ENCODE measurements around the gene MESP1.

MESP1 gene

DNA sequence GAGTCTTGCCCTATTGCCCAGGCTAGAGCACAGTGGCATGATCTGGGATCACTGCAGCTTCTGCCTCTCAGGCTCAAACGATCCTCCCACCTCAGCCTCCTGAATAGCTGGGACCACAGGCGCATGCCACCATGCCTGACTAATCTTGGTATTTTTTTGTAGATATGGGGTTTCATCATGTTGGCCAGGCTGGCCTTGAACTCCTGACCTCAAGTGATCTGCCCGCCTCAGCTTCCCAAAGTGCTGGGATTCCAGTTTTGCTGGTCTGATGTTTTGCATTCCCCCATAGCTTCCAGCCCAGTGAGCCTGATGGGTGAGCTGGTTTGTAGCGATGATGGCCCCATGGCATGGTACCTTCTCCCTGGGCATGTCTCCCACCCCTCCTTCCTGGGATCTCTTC is 4.7 kb upstream of the MESP1 start:
- no peak for DNase-seq

DNA sequence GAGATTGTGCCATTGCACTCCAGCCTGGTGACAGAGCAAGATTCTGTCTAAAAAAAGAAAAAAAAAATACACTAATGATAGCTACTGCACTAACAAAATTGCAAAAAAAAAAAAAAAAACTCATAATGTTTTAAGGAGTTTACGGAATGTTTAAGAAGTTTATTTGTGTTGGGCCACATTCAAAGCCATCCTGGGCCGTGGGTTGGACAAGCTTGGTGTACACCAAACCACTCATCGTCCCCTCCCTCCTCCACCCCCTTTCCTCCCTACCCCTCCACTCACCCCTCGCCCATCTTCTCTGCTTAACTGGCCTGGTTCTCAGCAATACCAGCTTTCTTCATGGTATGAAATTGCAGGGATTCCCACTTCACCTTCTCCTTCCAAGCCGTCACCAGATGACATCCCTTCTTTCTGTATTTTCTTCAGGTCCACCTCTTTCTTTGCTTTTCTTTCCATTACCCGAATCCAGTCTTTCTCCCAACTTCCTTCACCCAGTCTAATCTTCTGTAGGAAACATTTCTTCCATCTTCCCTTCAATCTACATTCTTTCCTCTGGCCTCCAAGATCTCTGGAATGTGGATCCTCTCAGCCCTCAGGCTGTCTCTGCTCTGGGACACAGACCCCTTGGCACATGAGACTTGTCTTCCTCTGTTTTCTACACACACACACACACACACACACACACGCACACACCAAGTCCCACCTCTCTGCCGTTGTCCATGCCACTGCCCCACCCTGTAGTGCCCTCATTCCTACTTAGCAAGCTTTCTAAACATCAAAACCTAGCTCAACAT is 3.5 kb upstream of the MESP1 start:
- DNase-seq = no peak

DNA sequence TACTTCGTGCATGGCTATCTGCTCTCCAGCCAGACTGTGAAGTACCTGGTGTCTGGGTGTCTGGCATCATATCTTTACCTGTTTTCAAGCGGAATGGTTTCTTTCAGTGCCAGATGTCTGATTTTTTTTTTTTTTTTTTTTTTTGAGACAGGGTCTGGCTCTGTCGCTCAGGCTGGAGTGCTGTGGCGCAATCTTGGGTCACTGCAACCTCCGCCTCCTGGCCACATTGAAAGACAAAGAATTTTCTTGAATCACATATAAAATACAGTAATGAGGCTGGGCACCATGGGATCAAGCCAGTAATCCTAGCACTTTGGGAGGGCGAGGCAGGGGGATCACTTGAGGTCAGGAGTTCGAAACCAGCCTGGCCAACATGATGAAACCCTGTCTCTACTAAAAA is 2.8 kb upstream of the MESP1 start:
- no peak for DNase-seq

GRCh38 chr15:89751748-89752147 is 699 bp upstream of the MESP1 start:
- DNase-seq = no peak

GRCh38 chr15:89749951-89750559 is 994 bp downstream of the MESP1 start:
- peak; percentile 6 for DNase-seq

- no peak for DNase-seq
Measured at GRCh38 chr15:89749526-89749925, 1.5 kb downstream of the MESP1 start.

DNA sequence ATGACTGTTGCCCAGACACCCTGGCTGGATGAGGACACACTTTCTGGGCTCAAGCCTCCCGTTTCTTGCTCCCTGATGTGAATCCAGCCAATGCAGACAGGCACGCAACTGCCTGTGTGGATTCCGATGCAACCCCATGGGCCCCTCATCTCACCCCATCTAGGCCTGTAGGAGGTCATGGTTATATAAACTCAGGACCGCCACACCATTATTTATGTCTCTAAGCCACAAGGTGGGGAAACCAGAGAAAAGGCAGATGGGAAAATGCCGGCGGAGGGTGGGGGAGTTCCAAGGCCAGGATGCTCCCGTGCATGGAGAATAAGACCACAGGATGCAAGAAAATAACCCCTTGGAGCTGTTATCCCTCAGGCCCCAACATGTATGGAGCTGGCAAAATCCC is 2.0 kb downstream of the MESP1 start:
- no peak for DNase-seq

DNA sequence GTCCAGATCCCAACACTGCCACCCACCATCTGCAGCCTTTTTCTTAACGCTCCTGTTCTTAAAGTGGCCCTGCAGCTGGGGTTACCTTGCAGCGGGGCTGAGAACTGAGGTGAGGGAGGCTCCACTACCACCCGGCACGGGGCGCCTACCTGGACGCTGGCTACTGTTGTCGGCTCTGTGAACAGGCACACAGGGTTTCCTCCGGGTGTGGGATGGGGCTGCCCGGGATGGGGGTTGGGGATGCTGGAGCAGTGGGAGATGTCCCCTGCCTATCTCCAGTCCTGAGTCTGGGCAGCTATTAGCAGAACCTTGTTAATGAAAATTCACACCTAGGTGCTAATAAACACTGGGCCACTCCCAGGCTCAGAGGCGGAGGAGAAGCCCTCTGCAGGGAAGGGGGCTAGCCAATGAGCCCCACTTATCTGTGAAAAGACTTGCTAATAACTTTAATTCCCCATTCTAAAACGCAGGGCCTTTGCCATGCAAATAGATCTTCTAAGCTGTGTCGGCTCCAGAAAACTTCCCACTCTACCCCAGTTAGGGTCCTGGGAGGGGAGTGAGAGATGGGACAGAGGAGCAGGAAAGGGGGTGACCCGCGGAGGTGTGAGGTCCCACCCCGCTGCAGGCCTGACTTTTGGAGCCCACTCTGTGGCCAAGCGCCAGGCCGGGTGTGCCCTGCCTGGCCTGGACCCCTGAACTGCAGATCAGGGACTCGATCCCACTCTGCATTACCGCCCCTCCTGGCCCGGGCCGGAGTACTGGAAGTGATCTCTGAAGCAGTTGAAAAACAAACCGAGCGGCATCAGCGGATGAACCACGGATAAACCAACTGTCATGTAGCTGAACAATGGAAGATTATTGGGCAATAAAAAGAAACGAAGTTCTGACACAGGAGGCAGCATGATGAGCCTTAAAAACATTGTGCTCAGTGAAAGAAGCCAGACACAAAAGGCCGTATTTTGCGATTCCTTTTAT is 3.1 kb downstream of the MESP1 start:
- no peak for DNase-seq

DNA sequence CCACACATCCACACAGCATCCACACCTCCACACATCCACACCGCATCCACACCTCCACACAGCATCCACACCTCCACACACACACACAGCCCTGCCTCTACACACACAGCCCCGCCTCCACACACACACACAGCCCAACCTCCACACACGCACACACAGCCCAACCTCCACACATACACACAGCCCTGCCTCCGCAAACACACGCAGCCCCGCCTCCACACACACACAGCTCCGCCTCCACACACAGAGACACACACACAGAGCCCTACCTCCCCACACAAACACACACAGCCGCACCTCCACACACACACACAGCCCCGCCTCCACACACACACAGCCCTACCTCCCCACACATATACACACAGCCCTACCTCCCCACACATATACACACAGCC is 4.7 kb downstream of the MESP1 start:
- no peak for DNase-seq

DNA sequence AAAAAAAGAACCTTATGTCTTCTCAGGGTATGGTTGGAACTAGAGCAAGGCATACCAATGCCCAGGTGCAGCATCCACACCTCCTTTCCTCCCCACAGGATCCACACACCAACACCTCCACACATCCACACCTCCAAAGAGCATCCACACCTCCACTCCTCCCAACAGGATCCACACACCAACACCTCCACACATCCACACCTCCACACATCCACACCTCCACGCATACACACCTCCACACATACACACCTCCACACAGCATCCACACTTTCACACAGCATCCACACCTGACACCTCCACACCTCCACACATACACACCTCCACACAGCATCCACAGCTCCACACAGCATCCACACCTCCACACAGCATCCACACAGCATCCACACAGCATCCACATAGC is 5.3 kb downstream of the MESP1 start:
- no peak for DNase-seq

DNA sequence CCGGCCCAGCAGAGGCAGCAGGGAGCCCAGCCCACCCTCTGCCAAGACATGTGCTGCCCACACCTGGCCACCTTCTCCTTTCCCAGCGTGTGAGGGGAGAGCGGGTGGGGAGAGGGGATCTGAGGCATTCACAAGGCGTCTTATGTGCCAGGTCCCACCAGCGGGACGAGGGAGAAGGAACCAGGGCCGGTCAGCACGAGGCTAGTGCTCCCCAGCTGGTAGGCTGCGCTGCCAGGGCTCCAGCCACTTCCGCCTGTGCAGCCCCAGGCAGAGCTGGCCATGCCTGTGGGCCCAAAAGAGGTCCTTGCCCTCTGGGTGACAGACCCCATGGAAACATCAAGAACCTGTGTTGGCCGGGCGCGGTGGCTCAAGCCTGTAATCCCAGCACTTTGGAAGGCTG is 5.9 kb downstream of the MESP1 start:
- no peak for DNase-seq

- no peak for DNase-seq
Measured at GRCh38 chr15:89743594-89743993, 7.5 kb downstream of the MESP1 start.

GRCh38 chr15:89743011-89743410 is 8.0 kb downstream of the MESP1 start:
- no peak for DNase-seq

DNA sequence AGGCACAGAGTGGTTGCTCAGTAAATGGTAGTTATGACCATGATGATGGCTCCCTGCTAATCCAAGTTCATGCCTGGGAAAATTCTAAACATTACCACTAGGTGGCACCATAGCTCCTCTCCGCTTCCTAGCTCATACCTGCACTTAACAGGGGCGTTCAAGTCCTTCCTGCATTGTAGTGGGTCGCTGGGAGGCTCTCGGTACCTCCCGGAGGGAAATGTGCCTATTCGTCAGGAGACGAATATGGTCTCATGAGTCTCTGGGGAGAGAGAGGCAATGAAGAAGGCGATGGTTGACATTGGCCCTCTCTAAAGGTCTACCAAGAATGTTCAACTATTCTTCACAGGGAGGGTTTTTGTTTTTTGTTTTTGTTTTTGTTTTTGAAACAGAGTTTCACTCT is 10.9 kb downstream of the MESP1 start:
- peak; percentile 30 for DNase-seq

DNA sequence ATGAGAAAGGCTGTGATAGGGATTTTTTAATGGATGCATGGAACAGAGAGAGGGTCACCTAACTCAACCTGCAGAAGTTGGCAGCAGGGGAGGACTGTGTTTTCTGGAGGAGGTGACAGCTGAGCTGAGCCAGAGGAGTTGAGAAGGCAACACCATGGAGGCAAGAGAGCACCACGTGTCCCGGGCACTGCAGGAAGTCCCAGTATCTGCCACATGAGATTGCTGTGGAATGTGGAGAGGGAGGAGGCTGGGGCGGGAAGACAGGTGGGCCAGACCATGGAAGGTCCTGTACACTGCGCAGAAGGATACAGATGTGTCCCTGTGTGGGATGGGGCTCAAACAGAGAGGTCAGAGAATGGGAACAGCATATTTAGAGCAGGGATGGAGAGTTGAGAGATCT is 15.3 kb downstream of the MESP1 start:
- DNase-seq = no peak

GRCh38 chr15:89732451-89733172 is 18.4 kb downstream of the MESP1 start:
- no peak for DNase-seq

DNA sequence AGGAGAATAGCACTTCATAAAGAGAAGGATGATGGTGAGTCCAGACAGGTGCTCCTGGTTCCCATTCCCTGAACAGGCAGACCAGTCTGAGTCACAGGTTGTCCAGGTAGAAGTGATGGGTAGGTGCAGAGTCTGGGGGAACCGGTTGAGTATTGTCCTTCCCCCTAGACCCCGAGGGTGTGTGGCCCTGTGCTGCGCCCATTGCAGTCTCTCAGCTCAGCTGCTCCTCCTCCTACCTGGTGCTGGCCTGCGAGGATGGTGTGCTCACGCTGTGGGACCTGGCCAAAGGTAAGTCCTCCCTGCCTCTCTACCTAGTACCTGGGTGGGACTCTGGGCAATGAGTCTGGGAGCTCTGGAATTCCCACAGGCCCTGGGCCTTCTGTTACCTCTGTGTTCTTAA is 19.8 kb downstream of the MESP1 start:
- no peak for DNase-seq

GRCh38 chr15:89728254-89728653 is 22.8 kb downstream of the MESP1 start:
- no peak for DNase-seq

- no peak for DNase-seq
Measured at GRCh38 chr15:89725064-89725463, 26.0 kb downstream of the MESP1 start.

DNA sequence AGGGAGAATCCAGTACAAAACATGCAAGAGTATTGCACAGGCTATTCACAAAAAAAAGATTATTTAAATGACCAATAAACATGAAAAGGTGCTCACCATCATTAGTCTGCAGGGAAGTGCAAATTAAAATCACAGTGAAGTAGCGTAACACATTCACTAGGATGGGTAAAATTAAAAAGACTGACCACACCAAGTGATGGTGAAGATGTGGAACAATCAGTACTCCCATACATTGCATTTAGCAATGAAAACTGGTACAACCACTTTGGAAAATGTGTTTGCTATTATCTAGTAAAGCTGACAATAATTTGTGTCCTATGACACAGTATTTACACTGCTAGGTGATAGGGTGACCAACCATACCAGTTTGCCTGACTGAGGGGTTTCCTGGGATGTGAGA is 26.4 kb downstream of the MESP1 start:
- DNase-seq = no peak

DNA sequence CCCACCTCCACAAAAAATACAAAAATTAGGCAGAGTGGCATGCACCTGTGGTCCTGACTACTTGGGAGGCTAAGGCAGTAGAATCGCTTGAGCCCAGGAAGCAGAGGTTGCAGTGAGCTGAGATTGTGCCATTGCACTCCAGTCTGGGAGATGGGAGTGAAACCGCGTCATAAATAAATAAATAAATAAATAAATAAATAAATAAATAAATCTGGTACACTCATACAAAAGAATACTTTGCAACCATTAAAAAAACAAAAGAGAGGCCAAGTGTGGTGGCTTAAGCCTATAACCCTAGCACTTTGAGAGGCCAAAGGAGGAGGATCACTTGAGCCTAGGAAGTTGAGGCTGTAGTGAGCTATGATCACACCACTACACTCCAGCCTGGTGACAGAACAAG is 28.0 kb downstream of the MESP1 start:
- DNase-seq = no peak

DNA sequence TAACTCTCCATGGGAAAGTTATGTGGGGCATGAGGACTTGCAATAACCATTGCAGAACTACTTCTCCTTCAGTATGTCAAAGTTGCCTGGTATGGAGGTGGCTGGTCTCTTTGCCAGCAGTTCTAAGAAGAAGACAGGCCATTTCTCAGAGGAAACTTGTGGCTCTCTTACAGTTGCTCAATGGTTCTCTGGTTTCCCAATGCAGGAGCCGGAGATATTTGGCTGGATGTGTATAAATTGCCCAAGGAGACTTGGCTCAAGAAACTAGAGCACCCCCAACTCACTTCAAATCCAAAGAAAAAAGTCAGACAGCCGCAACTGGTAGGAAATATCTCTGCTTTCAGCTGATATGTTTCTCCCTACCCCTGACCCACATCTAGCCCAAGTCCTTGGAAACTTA is 36.3 kb downstream of the MESP1 start:
- no peak for DNase-seq

- no peak for DNase-seq
Measured at GRCh38 chr15:89707577-89707976, 43.5 kb downstream of the MESP1 start.
